ENCODE measurements around the gene KAZN. TPM values are rescaled to one million over a fixed set of nuclear protein-coding genes. Genes with fewer than 3 reads are reported as not detected.

The KAZN gene
- total and polyA plus RNA-seq, 8 donors: 1.2 to 50.7 (median 6.8) TPM

- Histone ChIP-seq H3K4me1 (peaks cover 0 to 13% (median 0%) of the 10 kb centered on the region in 4 donors), H3K27me3 (no peaks in the 10 kb centered on the region), H3K27ac (no peak overlapping the region), H3K9me3 (no peaks in the 10 kb centered on the region), H3K36me3 (no peaks in the 10 kb centered on the region), H3K4me3 (no peak overlapping the region)
- intact Hi-C loops (cut with DNase I; ENCODE audit: low total_unique reads): no loop called here
- DNase-seq: no peak
- TF ChIP-seq POLR2AphosphoS5 (IDR thresholded peaks at IDR 0.05): no peak
- TF ChIP-seq EP300 (IDR thresholded peaks at IDR 0.05): no peak
- TF ChIP-seq POLR2A (IDR thresholded peaks at IDR 0.05): no peak
- TF ChIP-seq CTCF (IDR thresholded peaks at IDR 0.05): no peak
- WGBS, 5 donors: 71 to 79% (median 73%) methylated on average over 7 to 9 of the region's 9 CpGs
Measured at GRCh38 chr1:14994841-14995437, 396.5 kb downstream of the KAZN start.

- no peak overlapping the region for H3K4me3 ChIP-seq
- H3K9me3 ChIP-seq: no peaks in the 10 kb centered on the region
- DNase-seq: no peak
- H3K4me1 ChIP-seq: peaks cover 0 to 13% (median 0%) of the 10 kb centered on the region in 4 donors
- peak overlapping the region in 1 of 5 donors; percentile 42 for H3K27ac ChIP-seq
- H3K27me3 ChIP-seq: no peaks in the 10 kb centered on the region
- TF ChIP-seq CTCF (IDR thresholded peaks at IDR 0.05): no peak
- TF ChIP-seq POLR2AphosphoS5 (IDR thresholded peaks at IDR 0.05): no peak
- TF ChIP-seq POLR2A (IDR thresholded peaks at IDR 0.05): no peak
- no peak for TF ChIP-seq EP300 (IDR thresholded peaks at IDR 0.05)
- WGBS, 5 donors: 62 to 72% (median 70%) methylated on average over 18 to 23 of the region's 23 CpGs
- no peaks in the 10 kb centered on the region for H3K36me3 ChIP-seq
- intact Hi-C loops (cut with DNase I; ENCODE audit: low total_unique reads): no loop called here
Measured at GRCh38 chr1:14996133-14997050, 397.9 kb downstream of the KAZN start.

GRCh38 chr1:14997646-14998276 is 399.3 kb downstream of the KAZN start:
- Histone ChIP-seq H3K27ac (no peak overlapping the region), H3K4me1 (peaks cover 0 to 13% (median 0%) of the 10 kb centered on the region in 4 donors), H3K4me3 (no peak overlapping the region), H3K9me3 (no peaks in the 10 kb centered on the region), H3K36me3 (no peaks in the 10 kb centered on the region), H3K27me3 (no peaks in the 10 kb centered on the region)
- intact Hi-C loops (cut with DNase I; ENCODE audit: low total_unique reads): no loop called here
- 78 to 84% (median 84%) methylated on average over 7 to 12 of the region's 12 CpGs for WGBS, 5 donors
- TF ChIP-seq EP300 (IDR thresholded peaks at IDR 0.05) (no peak), POLR2A (IDR thresholded peaks at IDR 0.05) (no peak), CTCF (IDR thresholded peaks at IDR 0.05) (no peak), POLR2AphosphoS5 (IDR thresholded peaks at IDR 0.05) (no peak)
- DNase-seq: no peak

GRCh38 chr1:14999441-14999840 is 401.0 kb downstream of the KAZN start:
- Histone ChIP-seq H3K4me1 (peaks cover 0 to 13% (median 0%) of the 10 kb centered on the region in 4 donors), H3K36me3 (no peaks in the 10 kb centered on the region), H3K27me3 (no peaks in the 10 kb centered on the region), H3K4me3 (no peak overlapping the region), H3K27ac (no peak overlapping the region), H3K9me3 (no peaks in the 10 kb centered on the region)
- WGBS, 5 donors: 88 to 95% (median 89%) methylated on average over 8 to 10 of the region's 10 CpGs
- intact Hi-C loops (cut with DNase I; ENCODE audit: low total_unique reads): no loop called here
- DNase-seq: no peak
- TF ChIP-seq POLR2AphosphoS5 (IDR thresholded peaks at IDR 0.05): no peak
- no peak for TF ChIP-seq CTCF (IDR thresholded peaks at IDR 0.05)
- TF ChIP-seq POLR2A (IDR thresholded peaks at IDR 0.05): no peak
- TF ChIP-seq EP300 (IDR thresholded peaks at IDR 0.05): no peak
